GM20000 (cell line): Measurements from ENCODE around the gene POR.
A peak's percentile ranks its signal among the peaks of the same experiment; 100 is the strongest.

ENCODE experiments used
- DNase-seq: peaks from one replicate; pipeline ENCODE4 v3.0.0; 2012; ENCODE audit warnings: low spot score
- CTCF ChIP-seq: IDR thresholded peaks from 2 replicates; pipeline ENCODE4 v1.5.1; 2012; ENCODE audit warnings: mild to moderate bottlenecking, control low read depth; ENCODE audit errors: extremely low read depth, missing control alignments

Gene POR

GRCh38 chr7:75925717-75926435, 10.9 kb downstream of the POR start:
- no peak for DNase-seq
- no peak for TF ChIP-seq CTCF

GRCh38 chr7:75928568-75928914, 13.6 kb downstream of the POR start:
- peak; percentile 72 for DNase-seq
- no peak for TF ChIP-seq CTCF

GRCh38 chr7:75931680-75932079, 16.7 kb downstream of the POR start:
- no peak for DNase-seq
- no peak for TF ChIP-seq CTCF

- no peak for DNase-seq
- TF ChIP-seq CTCF: no peak
Measured at GRCh38 chr7:75937958-75938786, 23.2 kb downstream of the POR start.

DNA sequence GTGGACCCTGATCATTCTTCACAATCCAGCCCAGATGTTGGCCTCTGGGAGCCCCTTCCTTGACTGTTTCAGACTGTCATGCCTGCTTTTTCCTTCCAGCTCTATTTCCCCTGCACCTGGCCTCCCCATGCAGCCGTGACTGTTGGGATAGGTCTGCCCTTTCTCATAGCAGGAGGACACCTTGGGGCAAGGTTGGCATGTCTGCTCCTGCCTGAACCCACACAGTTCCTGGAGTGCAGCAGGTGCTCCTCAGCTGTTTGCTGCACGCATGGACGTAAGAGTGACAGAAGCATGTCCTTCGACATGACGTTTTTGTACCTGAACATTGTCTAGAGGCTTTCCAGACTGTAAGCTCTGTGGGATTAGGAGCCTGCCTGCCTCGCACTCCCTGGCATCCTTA, 24.0 kb downstream of the POR start:
- TF ChIP-seq CTCF: no peak

DNA sequence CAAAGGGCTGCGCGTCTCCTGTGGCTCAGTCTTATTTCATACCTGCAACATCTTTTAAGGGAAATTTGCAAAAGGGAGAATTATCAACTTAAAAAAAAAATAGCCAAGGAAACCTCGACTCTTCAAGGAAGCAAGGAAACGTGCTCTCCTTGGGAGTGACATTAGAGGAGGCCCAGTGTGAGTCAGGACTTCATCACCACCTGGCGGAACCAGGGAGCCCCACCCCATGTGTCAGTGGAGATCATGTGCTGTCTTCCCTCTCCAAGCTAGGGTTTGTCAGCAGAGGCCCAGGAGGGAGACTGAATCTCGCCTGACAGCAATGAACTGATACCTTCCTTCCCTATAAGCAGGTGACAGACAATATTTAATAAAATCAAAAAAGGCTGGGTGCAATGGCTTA, 28.9 kb downstream of the POR start:
- DNase-seq: no peak
- no peak for TF ChIP-seq CTCF

More for the DNA sequence above, 24.0 kb downstream of the POR start:
- DNase-seq: no peak

DNA sequence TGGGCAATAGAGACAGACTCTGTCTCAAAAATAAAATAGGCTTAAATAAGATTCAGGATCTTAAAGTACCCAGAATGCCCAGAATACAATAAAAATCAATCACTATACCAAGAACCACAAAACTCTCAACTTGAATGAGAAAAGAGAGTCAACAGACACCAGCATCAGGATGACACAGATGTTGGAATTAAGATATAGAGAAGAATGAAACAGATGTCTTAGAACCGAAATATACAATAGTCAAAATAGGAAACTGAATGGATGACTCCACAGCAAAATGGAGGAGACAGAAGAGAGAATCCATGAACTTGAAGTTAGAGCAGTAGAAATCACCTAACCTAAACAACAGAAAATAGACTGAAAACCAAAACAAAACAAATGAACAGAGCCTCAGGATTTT, 29.6 kb downstream of the POR start:
- DNase-seq: no peak
- TF ChIP-seq CTCF: no peak
